ENCODE data around the gene PPHLN1.

DNA sequence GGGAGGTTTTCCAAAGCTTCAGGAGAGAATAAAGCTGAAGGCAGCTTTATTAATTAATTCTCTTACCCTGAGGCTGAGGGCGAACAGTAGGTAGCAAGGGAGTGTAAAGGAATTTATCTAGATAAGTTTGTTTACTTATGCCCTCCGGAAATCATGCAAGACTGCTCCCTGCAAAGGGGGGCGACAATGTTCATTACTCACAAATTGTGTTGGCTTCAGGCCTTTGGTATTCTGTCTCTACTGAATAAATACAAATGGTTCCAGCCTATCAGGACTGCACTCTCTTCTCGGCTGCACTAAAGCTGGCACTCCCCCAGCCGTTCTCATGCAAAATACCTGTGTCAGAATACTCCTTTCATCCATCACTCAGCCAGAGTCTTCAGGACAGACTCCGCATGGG is 120.8 kb downstream of the PPHLN1 start:
- TF ChIP-seq, protein P1, sequence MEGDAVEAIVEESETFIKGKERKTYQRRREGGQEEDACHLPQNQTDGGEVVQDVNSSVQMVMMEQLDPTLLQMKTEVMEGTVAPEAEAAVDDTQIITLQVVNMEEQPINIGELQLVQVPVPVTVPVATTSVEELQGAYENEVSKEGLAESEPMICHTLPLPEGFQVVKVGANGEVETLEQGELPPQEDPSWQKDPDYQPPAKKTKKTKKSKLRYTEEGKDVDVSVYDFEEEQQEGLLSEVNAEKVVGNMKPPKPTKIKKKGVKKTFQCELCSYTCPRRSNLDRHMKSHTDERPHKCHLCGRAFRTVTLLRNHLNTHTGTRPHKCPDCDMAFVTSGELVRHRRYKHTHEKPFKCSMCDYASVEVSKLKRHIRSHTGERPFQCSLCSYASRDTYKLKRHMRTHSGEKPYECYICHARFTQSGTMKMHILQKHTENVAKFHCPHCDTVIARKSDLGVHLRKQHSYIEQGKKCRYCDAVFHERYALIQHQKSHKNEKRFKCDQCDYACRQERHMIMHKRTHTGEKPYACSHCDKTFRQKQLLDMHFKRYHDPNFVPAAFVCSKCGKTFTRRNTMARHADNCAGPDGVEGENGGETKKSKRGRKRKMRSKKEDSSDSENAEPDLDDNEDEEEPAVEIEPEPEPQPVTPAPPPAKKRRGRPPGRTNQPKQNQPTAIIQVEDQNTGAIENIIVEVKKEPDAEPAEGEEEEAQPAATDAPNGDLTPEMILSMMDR (IDR thresholded peaks at IDR 0.05; ENCODE audit: insufficient read depth, low read depth, low read length) = no peak
- TF ChIP-seq EZH2 (IDR thresholded peaks at IDR 0.05; ENCODE audit: insufficient read depth, low read length) = no peak
